ENCODE results near the gene TUBB. TPM values are rescaled to one million over a fixed set of nuclear protein-coding genes. Genes with fewer than 3 reads are reported as not detected.

The TUBB gene
- total RNA-seq, 2 experiments from 2014 or later = 1,244 to 1,346 TPM

- H3K9me3 ChIP-seq (ENCODE audit: low read length) = no peaks in the 10 kb centered on the region
- H3K4me1 ChIP-seq (ENCODE audit: insufficient read depth, low read length, poor library complexity, severe bottlenecking) = peaks cover 8% of the 10 kb centered on the region
- H2AFZ ChIP-seq (ENCODE audit: low read length) = no peak overlapping the region
- no peaks in the 10 kb centered on the region for H3K79me2 ChIP-seq (ENCODE audit: insufficient read depth, low read depth, low read length)
- no peaks in the 10 kb centered on the region for H3K9me2 ChIP-seq (ENCODE audit: insufficient read depth, low read length)
- no peak for TF ChIP-seq CTCF (conservative IDR thresholded peaks at IDR 0.05; ENCODE audit: low read length)
- ChIA-PET CTCF (ENCODE audit: unreplicated experiment) (no interaction called here), POLR2A (interaction anchor here (0.5 to 1.0 kb wide), 2 partner anchors 12 to 67 kb away, joined by 4 to 5 read pairs; no protein-coding TSS in a partner anchor)
- intact Hi-C loops (cut with micrococcal nuclease; ENCODE audit: unreplicated experiment) = no loop called here
- H3K36me3 ChIP-seq (ENCODE audit: insufficient read depth, low read length) = no peaks in the 10 kb centered on the region
- no peak overlapping the region for H3K27ac ChIP-seq (ENCODE audit: low read depth, low read length, poor library complexity, severe bottlenecking)
- no peaks in the 10 kb centered on the region for H4K20me1 ChIP-seq (ENCODE audit: insufficient read depth, low read length)
- no peak for DNase-seq (ENCODE audit: low spot score)
- no TSS peak for BruUV-seq (replicated peaks)
- H3K4me2 ChIP-seq (ENCODE audit: low read length) = no peak overlapping the region
- no peak overlapping the region for H3K4me3 ChIP-seq (ENCODE audit: low read depth, low read length, poor library complexity, severe bottlenecking)
Observed at GRCh38 chr6:30766461-30767157, 46.5 kb downstream of the TUBB start.

GRCh38 chr6:30767158-30767943 is 47.2 kb downstream of the TUBB start:
- no peaks in the 10 kb centered on the region for H3K9me3 ChIP-seq (ENCODE audit: low read length)
- BruUV-seq (replicated peaks) = no TSS peak
- H3K27ac ChIP-seq (ENCODE audit: low read depth, low read length, poor library complexity, severe bottlenecking) = no peak overlapping the region
- no peak overlapping the region for H3K4me2 ChIP-seq (ENCODE audit: low read length)
- peaks cover 8% of the 10 kb centered on the region for H3K4me1 ChIP-seq (ENCODE audit: insufficient read depth, low read length, poor library complexity, severe bottlenecking)
- no peak overlapping the region for H2AFZ ChIP-seq (ENCODE audit: low read length)
- intact Hi-C loops (cut with micrococcal nuclease; ENCODE audit: unreplicated experiment) = no loop called here
- ChIA-PET POLR2A (interaction anchor here (0.5 to 0.7 kb wide), 2 partner anchors 13 to 53 kb away, joined by 3 to 4 read pairs; no protein-coding TSS in a partner anchor), CTCF (ENCODE audit: unreplicated experiment) (no interaction called here)
- H3K36me3 ChIP-seq (ENCODE audit: insufficient read depth, low read length) = no peaks in the 10 kb centered on the region
- no peaks in the 10 kb centered on the region for H3K79me2 ChIP-seq (ENCODE audit: insufficient read depth, low read depth, low read length)
- H4K20me1 ChIP-seq (ENCODE audit: insufficient read depth, low read length) = no peaks in the 10 kb centered on the region
- no peak overlapping the region for H3K4me3 ChIP-seq (ENCODE audit: low read depth, low read length, poor library complexity, severe bottlenecking)
- DNase-seq (ENCODE audit: low spot score) = no peak
- no peak for TF ChIP-seq CTCF (conservative IDR thresholded peaks at IDR 0.05; ENCODE audit: low read length)
- TF ChIP-seq EZH2phosphoT487 (IDR thresholded peaks at IDR 0.05; ENCODE audit: borderline replicate concordance, low read depth, low read length) = no peak
- no peaks in the 10 kb centered on the region for H3K9me2 ChIP-seq (ENCODE audit: insufficient read depth, low read length)

GRCh38 chr6:30767944-30768301 is 47.8 kb downstream of the TUBB start:
- no peaks in the 10 kb centered on the region for H3K36me3 ChIP-seq (ENCODE audit: insufficient read depth, low read length)
- H2AFZ ChIP-seq (ENCODE audit: low read length) = no peak overlapping the region
- intact Hi-C loops (cut with micrococcal nuclease; ENCODE audit: unreplicated experiment) = no loop called here
- ChIA-PET POLR2A (interaction anchor here (0.7 kb wide), 1 partner anchor 52 kb away, joined by 3 read pairs; no protein-coding TSS in a partner anchor), CTCF (ENCODE audit: unreplicated experiment) (no interaction called here)
- no peak for DNase-seq (ENCODE audit: low spot score)
- no peak overlapping the region for H3K4me3 ChIP-seq (ENCODE audit: low read depth, low read length, poor library complexity, severe bottlenecking)
- H3K79me2 ChIP-seq (ENCODE audit: insufficient read depth, low read depth, low read length) = no peaks in the 10 kb centered on the region
- TF ChIP-seq EZH2phosphoT487 (IDR thresholded peaks at IDR 0.05; ENCODE audit: borderline replicate concordance, low read depth, low read length) (no peak), CTCF (conservative IDR thresholded peaks at IDR 0.05; ENCODE audit: low read length) (no peak)
- H3K9me2 ChIP-seq (ENCODE audit: insufficient read depth, low read length) = no peaks in the 10 kb centered on the region
- H3K9me3 ChIP-seq (ENCODE audit: low read length) = no peaks in the 10 kb centered on the region
- no peaks in the 10 kb centered on the region for H4K20me1 ChIP-seq (ENCODE audit: insufficient read depth, low read length)
- no peak overlapping the region for H3K27ac ChIP-seq (ENCODE audit: low read depth, low read length, poor library complexity, severe bottlenecking)
- H3K4me1 ChIP-seq (ENCODE audit: insufficient read depth, low read length, poor library complexity, severe bottlenecking) = peaks cover 8% of the 10 kb centered on the region
- no TSS peak for BruUV-seq (replicated peaks)
- no peak overlapping the region for H3K4me2 ChIP-seq (ENCODE audit: low read length)

Data from OCI-LY7 (cell line).